COR-L47 (cell line): ENCODE measurements around the gene RPS10.
"Not testable (repeated sequence)": the region's sequence is repeated elsewhere in the genome, so short reads cannot be mapped to it uniquely, and the experiment has no call there.

Experiments used
- DNase-seq: peaks from one replicate; lab custom pipeline; 2025; lab: John Stamatoyannopoulos, UW

The RPS10 gene

DNA sequence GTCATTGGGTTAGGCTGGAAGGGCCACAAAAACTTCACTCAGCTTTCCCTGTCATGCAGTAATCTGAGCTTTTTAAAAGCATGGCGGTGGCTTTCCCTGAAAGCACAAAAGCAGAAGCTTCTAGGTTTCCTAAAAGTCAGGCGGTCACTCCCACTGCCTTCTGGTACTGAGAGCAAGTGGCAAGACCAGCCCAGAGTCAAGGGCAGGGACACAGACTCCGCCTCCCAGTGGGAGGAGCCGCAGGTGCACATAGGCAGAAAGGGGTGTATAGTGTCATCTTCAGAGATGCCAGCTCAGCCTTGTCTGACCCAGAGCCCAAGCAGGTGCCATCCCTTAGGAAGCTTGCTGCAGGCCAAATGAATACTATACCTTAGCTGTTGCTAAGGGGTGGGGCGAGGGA lies 22.0 kb upstream of the RPS10 start:
- no peak for DNase-seq

DNA sequence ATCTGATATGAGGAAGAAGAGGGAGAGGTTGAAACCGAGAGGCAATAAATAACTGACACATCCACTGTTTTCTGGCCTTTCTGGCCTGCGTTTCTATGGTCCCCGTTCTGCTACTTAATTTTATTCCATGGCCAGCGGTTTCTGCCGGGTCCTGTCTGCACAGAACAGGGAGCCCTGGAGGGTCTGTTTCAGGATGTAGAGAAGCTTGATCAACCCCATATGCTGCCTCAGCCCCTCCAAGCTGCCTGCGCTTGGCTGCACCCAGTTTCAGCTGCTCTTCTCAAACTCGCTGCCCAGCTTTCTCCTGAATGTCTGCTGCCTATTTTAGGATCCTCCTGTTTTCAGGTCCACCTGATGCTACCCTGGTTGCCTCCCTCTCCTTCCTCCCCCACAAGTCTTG lies 21.5 kb upstream of the RPS10 start:
- no peak for DNase-seq

DNA sequence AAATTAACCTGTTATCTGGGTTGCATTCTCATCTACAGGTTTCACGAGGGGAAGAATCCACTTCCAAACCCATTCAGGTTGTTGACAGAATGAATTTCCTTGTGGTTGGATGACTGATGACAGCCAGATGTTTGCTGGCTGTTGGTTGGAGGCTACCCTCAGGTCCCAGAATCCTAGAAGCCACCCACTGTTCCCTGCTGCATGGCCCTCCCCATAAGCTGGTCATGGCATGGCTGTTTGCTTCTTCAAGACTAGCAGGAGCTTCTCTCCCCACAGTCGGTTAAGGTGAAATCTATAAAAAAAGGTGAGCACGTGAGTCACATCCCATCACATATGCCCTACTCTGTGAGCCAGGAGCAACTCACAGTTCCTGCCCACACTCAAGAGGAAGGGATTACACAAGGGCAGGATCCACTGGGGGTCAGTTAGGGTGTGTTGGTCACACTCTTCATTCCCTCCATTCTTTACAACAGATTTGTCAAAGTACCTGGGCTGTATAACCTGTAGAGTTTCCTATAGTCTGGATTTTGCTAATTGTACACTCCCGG lies 19.5 kb upstream of the RPS10 start:
- DNase-seq: no peak

DNA sequence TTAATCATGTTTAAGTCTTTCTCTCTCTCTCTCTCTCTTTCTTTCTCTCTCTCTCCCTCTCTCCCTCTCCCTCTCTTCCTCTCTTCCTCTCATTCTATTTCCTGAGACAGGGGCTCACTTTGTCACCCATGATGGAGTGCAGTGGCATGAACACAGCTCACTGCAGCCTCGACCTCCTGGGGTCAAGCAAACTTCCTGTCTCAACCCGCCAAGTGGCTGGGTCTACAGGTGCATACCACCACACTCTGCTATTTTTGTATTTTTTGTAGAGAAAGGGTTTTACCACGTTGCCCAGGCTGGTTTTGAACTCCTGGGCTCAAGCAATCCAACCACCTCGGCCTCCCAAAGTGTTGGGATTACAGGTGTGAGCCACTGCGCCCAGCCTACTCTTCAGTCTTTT lies 15.7 kb upstream of the RPS10 start:
- DNase-seq: no peak

DNA sequence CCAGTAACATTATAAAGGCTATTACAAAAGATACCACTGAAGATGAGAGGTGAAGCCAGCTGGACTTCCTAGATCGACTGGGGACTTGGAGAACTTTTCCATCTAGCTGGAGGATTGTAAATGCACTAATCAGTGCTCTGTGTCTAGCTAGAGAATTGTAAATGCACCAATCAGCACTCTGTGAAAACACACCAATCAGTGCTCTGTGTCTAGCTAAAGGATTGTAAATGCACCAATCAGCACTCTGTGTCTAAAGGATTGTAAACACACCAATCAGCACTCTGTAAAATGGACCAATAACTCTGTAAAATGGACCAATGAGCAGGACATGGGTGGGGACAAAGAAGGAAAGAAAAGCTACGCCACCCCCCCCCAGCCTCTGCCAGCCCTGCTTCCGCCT lies 13.6 kb upstream of the RPS10 start:
- DNase-seq: no peak

DNA sequence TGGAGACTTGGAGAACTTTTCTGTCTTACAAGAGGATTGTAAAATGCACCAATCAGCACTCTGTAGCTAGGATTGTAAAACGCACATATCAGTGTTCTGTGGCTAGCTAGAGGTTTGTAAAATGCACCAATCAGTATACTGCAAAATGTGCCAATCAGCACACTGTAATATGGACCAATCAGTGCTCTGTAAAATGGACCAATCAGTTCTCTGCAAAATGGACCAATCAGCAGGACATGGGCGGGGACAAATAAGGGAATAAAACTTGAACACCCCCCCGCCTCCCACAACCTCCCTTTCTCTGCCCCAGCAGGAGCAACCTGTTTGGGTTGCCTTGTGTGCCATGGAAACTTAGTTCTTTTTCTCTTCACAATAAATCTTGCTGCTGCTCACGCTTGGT lies 12.8 kb upstream of the RPS10 start:
- DNase-seq: no peak

DNA sequence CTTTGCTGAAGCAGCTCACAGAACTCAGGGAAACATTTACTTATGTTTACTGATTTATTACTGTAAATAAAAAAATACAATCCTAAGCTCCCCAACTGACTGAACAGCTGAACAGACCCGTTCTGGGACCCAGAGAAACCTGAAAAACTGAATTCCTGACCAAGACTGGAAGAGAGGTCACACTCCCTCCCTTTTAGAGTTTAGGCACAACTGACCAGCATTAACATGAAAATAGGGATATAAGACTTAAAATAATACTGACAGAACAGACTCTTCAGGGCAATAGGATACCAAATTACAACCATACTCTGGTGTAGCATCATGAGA lies 11.7 kb upstream of the RPS10 start:
- DNase-seq: no peak

DNA sequence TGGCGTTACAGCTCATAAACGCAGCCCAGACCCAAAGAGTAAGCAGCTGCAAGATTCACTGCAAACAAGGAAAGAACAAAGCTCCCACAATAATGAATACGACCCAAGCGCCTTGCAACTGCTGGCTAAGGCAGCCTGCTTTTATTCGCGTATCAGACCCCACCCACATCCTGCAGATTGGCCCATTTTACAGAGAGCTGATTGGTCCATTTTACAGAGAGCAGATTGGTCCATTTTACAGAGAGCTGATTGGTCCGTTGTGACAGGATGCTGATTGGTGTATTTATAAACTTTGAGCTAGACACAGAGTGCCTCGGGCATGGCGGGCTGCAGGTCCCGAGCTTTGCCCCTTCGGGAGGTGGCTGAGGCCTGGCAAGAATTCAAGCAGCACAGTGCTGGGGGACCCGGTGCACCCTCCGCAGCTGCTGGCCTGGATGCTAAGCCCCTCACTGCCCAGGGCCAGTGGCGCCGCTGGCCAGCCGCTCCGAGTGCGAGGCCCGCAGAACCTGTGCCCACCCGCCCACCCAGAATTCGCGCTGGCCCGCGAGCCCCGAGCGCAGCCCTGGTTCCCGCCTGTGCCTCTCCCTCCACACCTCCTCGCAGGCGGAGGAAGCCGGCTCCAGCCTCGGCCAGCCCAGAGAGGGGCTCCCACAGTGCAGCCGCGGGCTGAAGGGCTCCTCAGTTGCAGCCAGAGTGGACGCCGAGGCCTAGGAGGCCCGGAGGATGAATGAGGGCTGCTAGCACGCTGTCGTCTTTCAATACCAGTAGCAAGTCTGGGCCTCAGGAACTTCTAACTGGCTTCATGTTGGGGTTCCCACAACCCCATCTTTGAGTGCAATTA lies 11.2 kb upstream of the RPS10 start:
- DNase-seq: no peak

DNA sequence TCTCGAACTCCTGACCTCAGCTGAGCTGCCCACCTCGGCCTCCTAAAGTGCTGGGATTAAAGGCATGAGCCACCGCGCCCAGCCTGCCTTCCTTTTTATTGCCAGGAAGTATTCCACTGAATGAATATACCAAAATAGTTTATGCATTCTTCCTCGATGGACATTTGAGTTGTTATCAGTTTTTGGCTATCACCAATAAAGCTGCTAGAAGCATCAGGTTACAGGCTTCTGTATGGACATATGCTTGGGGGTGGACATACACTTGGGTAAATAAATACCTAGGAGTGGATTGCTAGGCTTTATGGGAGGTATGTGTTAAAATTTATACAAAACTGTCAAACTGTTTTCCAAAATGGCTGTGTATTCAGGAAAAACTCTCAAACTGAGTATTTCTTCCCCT lies 10.0 kb upstream of the RPS10 start:
- DNase-seq: no peak

DNA sequence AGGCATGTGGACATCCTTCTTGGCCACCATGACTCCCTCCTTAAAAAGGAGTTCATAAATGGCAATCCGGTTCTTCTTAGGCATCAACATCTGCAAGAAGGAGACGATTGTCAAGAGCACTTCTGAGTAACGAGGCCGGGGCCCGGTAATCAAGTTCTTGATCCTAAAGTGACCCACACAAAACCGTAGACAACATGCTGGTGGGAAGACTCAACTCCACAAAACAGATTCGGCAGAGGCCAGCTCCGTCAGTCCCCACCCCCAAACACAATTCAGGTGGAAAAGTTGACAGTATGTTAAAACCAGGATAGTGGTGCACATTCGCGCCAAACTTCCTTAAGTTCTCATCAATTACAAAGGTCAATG lies 754 bp downstream of the RPS10 start:
- DNase-seq: no peak

DNA sequence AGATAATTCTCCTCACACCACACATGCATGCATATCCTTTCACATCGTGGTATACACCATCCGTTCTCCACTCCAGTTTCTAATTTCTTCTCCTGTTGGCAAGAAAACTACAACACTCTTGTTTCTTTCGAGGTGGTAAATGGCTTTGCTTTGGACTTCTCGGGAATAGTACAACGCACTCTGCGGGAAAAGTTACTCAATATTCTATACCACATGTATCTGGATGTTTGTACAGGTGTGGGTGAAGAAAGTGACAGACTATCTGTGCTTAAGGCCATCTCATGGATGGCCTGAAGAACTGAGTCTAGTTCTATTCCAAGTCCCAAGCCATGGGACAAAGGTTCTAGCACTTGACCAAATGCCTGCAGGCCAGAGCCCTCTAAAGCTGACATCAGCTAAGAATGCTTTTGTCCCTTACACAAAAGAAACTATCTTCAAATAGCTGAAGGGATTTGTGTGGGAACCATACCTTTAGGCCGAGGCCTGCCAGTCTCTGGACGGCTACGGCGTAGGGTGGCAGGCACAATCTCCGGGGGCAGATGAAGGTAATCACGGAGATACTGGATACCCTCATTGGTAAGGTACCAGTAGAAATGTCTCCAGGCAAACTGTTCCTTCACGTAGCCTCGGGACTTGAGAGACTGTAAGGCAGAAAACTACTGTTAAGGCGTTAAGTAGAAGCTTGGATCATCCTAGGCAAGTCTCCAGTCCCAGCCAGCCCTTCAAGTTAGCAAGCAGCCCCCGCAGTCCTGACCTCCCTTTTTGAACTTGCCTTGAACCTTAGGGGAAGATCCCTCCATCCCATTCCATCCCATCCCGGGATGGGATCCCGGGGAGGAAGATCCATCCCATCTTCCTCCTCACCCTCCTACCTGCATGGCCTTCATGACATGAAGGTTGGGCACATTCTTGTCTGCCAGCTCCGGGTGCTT lies 1.4 kb downstream of the RPS10 start:
- DNase-seq: no peak

DNA sequence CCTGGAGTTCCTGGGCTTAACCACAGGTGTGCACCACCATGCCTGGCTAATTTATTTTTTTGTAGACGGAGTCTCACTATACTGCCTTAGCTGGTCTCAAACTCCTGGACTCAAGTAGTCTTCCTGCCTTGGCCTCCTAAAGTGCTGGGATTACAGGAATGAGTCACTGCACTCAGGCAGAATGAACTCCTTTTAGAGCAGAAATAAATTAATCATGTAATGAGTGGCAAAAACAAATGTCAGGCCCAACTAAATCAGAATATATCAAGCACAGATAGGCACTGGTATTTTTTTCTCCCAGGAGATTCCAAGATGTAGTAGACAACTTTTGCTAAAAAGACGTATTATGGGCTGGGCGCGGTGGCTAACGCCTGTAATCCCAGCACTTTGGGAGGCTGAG lies 2.6 kb downstream of the RPS10 start:
- DNase-seq: no peak

DNA sequence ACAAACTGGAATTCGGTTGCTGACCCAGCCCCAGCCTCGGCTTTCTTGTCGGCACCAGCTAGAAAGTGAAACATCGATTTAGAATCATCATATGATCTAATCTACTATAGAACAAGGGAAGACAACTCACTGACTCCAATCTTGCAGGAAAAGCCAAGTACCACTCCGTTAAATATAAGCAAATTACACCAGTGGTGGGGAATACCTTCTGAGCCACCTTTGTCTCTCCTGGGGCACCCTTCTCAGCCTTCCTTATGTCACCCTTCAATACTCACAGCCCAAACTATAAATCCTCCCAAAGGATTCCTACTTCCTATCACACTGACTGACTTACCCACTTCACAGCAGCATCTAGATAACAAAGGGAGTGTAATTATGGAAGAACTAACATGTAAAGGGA lies 7.5 kb downstream of the RPS10 start:
- DNase-seq: no peak

DNA sequence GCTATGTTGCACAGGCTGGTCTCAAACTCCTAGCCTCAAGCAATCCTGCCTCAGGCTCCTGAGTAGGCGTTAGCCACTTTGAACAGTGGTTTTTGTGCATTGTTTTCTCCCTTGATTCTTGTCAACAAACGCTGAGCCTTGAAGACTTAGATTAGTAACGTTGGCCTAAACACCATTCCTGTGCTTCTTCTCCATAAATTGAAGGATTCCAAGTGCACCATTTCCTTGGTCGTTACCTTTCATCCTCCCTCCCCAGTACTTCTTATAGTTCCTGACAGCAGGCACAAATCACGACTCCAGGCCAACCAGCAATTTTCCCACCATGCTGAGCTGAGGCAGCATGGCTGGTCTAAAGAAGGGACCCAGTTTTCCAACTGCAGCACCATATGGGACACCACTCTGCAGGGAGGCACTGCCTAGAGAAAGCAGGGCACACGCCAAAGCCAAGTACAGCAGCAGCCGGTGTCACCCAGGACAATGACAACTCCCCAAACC lies 8.9 kb downstream of the RPS10 start:
- no peak for DNase-seq

DNA sequence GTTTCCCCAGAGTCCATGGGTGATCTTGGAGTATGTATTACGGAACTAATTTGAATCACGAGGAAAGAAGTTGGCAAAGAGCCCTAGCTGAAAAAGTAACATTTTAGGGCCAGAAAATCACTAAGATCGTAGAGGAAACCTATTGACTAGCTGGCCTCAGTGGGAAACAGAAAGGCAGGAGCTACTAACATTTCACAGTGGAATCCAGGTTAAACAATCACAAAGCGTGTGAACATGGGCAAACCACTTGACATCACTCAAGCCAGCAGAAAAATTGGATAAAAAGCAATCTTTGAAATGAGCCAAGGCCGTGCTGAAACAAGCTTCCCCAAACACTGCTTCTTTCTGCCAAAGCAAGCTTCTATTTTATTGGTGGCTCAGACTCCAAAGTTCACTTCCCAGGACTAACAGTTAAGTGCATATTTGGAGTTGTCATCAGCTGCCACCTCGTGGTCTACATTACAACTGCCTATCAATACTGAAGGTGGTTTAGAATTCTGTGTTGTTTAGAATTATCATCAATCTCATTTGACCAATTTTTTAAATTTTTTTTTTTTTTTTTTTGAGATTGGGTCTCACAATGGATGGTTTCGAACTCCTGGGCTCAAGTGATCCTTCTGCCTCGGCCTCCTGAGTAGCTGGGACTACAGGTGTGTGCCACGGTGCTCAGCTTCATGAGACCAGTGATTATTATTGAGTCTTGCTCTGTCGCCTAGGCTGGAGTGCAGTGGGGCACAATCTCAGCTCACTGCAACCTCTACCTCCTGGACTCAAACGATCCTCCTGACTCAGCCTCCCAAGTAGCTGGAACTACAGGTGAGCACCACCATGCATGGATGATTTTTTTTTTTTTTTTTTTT lies 10.6 kb downstream of the RPS10 start:
- DNase-seq: peak; percentile 31

DNA sequence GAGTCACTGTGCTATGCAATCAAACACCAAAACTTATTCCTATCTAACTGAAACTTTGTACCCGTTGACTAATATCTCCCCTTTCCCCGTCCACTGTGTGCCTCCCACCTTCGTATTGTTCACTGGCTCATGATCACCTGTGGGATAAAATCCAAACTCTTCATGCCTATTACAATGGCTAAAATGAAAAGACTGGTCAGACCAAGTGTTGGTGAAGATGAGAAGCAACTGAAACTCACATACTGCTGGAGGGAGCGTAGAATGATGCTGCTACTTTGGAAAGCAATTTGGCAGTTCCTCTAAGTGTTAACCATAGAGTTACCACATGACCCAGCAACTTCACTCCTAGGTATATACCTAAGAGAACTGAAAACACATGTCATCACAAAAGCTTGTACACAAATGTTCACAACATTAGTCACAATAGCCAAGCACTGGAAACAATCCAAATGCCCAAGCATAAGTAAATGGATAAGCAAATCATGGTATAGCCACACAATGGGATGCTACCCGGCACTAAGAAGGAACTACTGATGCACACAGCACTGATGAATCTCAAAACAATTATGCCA lies 13.1 kb downstream of the RPS10 start:
- no peak for DNase-seq

DNA sequence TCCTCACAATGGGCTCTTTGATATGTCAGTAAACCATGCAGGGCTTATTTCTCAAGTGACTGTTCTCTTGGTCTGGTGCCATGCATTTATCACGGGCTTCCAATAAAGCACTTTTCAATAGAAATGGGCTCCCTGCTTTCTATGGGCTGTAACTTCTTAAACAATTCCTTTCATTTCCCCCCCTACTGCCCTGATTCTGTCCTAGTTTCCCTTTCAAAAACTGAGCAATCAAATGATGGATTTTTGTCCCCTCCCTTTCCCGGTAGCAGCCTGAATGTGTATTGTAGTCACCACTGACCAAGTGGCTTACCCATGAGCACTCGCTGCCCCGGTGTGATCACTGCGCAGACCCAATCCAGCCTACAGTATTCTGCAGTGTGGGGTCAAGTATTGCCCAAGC lies 13.9 kb downstream of the RPS10 start:
- no peak for DNase-seq

DNA sequence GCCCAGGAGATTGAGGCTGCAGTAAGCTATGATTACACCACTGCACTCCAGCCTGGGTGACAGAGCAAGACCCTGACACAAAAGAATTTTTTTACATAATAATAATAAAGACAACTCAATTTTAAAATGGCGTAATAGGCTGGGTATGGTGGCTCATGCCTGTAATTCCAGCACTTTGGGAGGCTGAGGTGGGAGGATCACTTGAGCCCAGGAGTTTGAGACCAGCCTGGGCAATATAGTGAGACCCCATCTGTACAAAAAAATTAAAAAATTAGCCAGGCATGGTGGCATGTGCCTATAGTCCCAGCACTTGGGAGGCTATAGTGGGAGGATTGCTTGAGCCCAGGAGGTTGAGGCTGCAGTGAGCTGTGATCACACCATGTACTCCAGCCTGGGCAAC lies 18.0 kb downstream of the RPS10 start:
- DNase-seq: not testable (repeated sequence)

DNA sequence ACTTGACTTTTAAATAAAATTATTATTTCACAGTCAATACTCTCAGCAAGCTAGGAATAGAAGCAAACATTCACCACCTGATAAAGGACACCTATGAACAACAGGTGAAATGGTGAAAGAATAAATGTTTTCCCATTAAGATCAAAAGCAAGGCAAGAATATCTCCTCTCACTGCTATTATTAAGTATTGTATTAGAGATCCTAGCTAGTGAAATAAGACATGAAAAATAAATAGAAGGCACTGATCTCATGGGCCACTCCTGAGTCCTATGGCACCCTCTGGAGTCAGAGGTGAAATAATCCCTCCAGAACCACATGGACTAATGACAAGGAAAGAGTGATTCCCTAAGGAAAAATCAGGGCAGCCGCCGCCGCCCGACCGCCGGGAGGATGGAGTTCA lies 29.4 kb downstream of the RPS10 start:
- DNase-seq: no peak

DNA sequence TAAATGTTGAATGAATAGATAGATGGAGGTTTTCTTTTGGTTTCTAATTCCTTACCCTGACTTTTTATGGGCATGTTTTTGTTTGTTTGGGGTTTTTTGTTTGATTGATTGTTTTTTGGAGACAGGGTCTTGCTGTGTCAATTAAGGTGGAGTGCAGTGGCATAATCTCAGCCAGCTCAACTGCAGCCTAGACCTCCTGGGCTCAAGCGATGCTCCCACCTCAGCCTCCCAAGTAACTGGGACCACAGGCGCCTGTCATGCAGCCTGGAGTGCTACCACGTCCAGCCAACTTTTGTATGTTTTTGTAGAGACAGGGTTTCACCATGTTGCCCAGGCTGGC lies 31.9 kb downstream of the RPS10 start:
- no peak for DNase-seq

DNA sequence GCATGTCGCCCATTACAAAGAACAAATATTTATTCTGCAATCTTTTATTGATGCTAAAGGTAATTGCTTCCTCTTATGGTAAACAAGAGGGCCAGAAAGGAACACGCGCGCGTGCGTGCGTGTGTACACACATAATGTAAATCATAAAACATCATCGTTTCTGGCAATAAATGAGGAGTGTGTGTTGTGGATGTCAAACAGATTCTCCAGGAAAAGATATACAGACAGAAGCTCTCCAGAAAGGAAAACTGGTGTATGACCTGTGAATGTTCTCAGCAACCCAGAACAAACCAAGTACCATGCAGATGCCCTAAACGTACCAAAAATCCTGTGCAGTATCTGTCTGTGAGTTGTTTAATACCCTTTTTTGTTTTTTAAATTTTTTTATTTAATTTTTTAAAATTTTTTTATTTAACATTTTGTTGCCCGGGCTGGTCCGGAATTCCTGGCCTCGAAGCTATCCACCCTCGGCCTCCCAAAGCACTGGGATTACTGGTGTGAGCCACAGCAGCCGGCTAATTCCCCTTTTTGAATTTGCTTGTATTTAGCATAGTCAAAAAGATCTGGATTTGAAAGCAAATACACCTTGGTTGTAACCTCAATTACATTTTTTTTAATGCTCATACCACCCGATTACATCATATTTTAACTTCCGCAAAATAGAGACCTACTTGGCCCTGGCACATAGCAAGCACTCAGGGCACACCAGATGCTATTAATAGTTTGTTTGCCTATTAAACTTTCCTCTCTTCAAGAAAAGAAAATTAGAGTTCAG lies 32.5 kb downstream of the RPS10 start:
- no peak for DNase-seq
